HCEC 1CT (cell line): ENCODE measurements around the gene CADM1.

Experiments used
- DNase-seq: peaks from one replicate; pipeline ENCODE4 v3.0.0-alpha.2; 2017

CADM1 gene

DNA sequence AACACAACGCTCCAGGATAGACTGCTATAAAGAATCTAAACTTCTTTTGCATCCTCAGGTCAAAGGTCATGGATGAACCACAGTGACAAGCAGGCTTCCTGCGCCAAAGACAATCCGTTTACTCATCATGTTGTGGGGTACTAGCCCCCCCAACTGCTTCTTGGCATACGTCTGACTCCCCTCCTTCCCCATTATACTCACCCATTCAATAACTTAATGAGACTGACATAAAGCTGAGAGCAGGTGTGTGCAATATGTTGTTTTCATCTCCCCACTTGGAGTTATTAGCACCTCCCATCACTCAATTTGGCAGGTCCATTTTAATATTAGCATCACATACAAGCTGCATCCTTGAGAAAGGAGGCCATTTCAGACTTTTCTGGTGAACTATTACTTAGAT lies 157.1 kb downstream of the CADM1 start:
- no peak for DNase-seq

DNA sequence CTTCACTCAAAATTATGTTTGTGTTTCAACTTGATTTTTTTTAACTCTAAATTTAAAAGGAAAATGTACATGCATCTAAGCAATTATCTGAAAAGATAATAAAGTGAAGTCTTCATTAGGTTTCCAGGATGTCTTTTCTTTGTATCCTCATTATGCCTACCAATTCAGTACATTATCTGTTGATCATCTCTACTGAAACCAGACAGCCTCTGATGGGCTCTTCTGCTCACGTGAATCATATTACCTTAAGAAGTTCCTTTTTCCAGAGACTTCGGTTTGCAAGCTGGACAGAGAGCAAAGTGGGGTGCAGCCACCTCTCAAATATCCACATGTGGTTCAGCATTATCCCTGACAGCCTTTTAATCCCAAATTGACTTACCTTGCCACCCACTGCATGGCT lies 158.4 kb downstream of the CADM1 start:
- no peak for DNase-seq

- no peak for DNase-seq
These were observed 158.9 kb downstream of the CADM1 start for GRCh38 chr11:115345361-115345760.

GRCh38 chr11:115344846-115345245 lies 159.4 kb downstream of the CADM1 start:
- DNase-seq = no peak

- DNase-seq = no peak
These were observed 162.1 kb downstream of the CADM1 start for GRCh38 chr11:115342142-115342541.

- DNase-seq = no peak
These were observed 163.3 kb downstream of the CADM1 start for GRCh38 chr11:115340874-115341273.

DNA sequence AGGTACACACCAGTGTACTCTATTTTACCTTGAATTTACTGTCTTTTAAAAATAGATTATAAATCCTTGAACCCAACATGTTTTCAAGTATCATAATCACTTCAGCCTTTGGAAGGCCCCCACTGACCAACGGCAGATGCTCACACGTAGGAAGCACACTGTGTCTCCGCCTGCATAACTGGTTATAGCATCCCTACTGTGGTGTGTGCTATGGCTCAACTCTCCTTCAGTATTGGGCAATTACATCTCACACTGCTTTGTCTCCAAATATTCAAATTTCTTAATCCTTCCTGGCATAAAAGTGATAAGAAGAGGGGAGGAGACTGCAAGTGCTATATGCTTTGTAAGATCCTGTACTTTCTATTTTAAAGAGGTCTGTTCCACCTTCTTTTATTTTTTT lies 165.7 kb downstream of the CADM1 start:
- no peak for DNase-seq

DNA sequence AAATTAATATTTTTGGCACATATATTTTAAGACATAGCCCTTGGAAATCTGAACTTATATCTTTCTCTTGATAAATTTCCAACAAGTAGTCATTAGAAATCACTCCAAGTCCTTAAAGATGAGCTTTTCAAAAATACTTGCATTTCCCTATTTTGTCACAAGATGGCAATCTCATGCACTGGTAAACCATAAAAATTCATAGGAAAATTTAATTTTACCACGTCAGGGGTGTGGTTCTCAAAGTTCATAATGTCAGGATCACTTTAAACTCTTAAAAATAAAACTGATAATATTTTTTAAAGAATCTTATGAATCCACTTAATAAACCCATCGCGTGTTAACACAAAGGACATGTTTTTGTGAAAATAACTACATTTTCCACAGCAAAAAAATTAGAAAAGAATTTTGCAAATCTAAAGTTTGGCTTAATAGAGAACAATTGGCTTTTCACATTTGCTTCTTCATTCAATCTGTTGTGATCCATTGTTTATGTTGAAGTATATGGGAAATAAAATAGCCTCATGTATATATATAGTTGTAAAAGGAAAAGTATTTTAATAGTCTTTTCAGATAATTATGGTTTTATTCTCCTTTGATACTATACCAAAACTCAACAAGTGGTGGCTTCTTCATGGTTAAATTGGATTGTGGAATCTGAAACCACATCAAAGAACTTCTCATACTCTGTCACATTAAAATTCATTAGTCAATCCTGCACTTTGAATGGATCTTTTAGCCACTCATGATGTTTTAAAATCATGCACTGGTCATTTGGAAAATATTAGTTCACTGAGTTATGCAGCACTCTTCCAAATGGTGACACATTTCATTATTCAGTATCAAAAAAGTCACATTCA lies 169.1 kb downstream of the CADM1 start:
- peak; percentile 18 for DNase-seq

DNA sequence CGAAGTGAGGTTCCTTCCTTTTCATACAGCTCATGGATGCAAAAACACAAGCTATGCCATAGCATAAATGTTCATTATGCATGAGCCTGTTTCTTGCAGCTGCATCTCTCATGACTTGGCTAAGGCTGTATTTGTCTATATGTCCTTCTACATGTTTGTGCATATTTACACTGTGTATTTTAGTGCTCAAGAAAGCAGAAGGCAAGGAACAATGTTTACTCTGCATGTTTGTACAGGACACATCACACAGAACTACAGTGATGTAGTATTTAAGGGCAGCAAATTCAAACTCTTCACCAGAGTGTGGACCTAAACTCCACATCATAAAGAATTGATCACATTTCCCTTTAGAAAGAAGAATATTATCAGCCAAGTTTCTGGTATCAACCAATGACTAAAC lies 170.3 kb downstream of the CADM1 start:
- no peak for DNase-seq

- no peak for DNase-seq
These were observed 171.1 kb downstream of the CADM1 start for GRCh38 chr11:115333121-115333520.

DNA sequence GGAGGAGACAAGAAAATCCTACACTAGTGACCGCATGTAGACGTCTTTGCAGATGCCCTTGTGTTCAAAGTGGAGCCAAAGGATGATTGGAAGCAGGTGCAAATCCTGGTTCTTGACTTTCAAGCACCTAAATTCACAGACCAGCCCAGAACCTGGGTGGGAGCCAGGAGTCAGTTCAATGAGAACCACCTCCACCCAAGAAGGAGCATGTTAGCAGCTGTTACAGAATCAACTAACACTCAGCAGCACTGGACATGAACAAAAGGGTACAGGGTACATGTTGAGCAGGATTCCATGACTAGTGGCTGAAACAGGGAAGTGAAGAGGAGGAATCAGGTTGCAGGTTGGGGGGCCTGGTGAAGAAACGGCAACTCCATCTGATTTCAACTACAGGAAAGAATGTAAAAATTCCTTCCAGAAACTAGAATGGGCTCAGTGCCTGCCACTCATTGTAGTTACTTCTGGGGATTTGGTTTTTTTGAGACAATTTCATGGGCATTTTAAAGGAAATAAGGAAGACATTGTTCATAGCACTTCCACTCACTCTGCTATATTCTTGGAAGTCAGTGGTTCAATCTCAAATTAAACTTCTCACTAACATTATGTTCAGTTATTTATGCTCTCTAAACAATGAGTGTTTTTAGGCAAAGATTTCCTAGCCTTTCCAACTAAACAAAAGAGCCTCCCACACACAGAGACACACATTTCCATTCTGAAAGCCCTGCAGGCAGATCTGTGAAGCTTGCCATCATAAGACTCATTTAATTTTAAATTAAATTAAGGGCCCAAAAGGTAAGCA lies 173.3 kb downstream of the CADM1 start:
- no peak for DNase-seq

GRCh38 chr11:115326526-115326925 lies 177.7 kb downstream of the CADM1 start:
- no peak for DNase-seq

DNA sequence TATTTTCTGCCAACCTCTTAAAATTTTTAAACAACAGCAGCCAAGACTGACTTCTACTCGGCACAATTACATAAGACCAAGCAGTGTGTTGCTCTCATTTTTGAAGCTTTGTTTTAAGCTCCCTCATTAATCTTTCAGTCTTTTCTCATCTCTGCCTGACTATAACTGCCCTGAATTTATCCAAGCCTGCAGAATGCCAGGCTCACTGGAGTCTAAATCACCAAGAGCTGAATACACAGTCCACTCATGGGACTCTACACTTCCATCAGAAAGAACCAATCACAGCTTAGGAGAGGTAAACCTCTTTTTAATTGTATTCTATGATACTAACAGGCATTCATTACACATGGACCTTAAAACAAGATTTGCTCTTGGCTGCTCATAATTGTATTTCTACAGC lies 178.7 kb downstream of the CADM1 start:
- no peak for DNase-seq

GRCh38 chr11:115324581-115325432 lies 179.4 kb downstream of the CADM1 start:
- DNase-seq = peak; percentile 7

DNA sequence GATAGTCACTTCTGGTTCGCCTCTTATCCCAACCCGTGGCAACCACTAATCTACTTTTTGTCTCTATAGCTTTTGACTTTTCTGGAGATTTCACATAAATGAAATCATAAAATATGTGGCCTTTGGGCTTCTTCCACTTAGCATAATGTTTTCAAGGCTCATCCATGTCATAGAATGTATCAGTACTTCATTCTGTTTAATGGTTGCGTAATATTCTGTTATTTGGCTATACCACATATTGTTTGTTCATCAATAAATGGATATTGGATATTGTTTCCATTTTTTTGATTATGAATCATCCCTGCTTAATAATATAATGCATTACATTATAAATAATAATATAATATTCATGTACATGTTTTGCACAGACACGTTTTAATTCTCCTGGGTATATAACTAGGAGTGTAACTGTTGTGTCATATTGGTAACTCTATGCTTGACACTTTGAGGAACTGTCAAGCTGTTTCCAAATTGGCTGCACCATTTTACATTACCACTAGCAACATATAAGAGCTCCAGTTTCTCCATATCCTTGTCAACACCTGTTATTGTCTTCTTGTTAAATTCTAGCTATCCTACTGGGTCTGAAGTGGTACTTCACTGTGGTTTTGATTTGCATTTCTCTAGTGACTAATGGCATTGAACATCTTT lies 181.5 kb downstream of the CADM1 start:
- DNase-seq = no peak

GRCh38 chr11:115321605-115322289 lies 182.5 kb downstream of the CADM1 start:
- no peak for DNase-seq

GRCh38 chr11:115317277-115318185 lies 186.7 kb downstream of the CADM1 start:
- DNase-seq = no peak

DNA sequence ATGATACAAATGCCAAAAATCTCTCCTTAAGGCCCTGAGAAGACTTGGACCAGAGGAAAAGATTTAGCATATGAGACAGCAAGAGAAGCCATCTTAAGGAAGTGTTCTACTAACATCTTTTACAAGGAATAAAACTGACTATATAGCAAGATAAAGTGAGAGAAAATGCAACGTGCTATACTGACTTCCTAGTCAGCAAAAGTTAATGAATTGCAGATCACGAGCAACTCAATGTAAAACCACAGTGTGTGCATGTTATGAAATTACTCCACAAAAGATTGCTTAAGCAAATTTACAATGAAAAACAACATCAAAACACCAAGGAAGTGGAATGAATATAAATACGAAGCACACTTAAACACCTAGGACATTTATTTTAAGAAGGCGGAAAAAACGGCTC lies 187.5 kb downstream of the CADM1 start:
- DNase-seq = no peak

- no peak for DNase-seq
These were observed 189.8 kb downstream of the CADM1 start for GRCh38 chr11:115314330-115314920.

GRCh38 chr11:115313224-115313838 lies 190.9 kb downstream of the CADM1 start:
- no peak for DNase-seq
